ENCODE results near the gene UCK2.
"Not testable (repeated sequence)": the region's sequence is repeated elsewhere in the genome, so short reads cannot be mapped to it uniquely, and the experiment has no call there.

The UCK2 gene

GRCh38 chr1:165827268-165828102 lies at the start of gene UCK2:
Gene UCK2 (plus strand): TSS chr1:165827614. CDS start chr1:165827834, 220 bp downstream.
- DNase-seq (ENCODE audit: low spot score) = peak; percentile 83

GRCh38 chr1:165778197-165778596 lies 49.2 kb upstream of the UCK2 start:
- not testable (repeated sequence) for DNase-seq (ENCODE audit: low spot score)

DNA sequence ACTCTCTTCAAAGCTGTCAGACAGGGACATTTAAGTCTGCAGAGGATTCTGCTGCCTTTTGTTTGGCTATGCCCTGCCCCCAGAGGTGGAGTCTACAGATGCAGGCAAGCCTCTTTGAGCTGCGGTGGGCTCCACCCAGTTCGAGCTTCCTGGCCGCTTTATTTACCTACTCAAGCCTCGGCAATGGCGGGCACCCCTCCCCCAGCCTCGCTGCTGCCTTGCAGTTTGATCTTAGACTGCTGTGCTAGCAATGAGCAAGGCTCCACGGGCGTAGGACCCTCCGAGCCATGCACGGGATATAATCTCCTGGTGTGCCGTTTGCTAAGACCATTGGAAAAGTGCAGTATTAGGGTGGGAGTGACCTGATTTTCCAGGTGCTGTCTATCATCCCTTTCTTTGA lies 43.9 kb upstream of the UCK2 start:
- not testable (repeated sequence) for DNase-seq (ENCODE audit: low spot score)

DNA sequence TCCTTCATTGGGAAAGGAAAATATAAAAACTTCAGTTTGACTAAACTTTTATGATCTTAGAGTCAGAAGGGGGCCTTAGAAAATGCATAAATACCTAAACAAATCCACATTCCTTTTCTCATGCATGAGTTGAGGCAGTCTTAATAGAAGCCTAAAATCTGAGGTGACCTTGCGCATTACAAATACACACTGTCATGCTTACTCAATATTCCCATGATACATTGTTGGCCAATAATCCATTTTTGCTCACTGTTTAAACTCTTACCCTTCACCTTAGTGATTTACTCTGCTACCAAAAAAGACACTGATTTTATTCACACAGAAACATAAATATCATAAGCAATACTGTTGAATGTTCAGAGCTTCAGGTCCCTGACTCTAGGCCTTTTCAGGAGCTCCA lies 39.7 kb upstream of the UCK2 start:
- no peak for DNase-seq (ENCODE audit: low spot score)

DNA sequence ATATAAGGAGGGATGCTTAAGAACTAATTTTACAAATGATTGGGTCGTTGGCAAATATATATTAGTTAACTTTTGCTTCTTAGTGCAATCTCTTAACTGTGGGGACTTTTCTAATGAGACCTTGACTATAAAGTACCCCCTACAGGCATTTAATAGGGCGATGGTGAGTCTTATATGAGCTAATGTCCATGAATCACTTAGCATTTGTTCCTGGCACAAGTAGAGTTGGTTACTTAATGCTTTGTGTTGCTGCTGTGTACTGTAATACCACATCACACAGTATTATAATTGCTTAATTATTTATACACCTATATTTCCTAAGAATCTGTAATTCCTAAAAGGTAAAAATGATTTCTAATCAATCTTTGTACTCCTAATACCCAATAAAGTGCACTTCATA lies 33.5 kb upstream of the UCK2 start:
- no peak for DNase-seq (ENCODE audit: low spot score)

DNA sequence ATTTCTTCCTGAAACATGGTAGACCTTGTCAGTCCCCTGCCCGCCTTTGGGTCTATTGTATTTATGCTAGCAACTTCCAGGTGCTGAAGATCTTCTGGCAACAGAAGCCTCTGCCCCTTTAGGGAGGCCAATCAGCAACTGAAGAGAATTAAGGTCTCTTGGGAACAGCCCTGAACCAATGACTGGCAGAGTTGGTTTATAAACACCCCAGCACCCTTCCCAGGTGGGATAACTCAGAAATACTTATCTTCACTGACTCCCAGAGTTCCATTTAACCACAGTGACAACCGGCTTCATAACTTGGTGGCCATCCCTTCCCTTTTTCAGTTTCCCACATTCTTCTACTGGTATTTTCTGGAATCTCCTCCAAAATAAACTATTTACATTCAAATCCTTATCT lies 31.5 kb upstream of the UCK2 start:
- no peak for DNase-seq (ENCODE audit: low spot score)

GRCh38 chr1:165799387-165799786 lies 28.0 kb upstream of the UCK2 start:
- no peak for DNase-seq (ENCODE audit: low spot score)

DNA sequence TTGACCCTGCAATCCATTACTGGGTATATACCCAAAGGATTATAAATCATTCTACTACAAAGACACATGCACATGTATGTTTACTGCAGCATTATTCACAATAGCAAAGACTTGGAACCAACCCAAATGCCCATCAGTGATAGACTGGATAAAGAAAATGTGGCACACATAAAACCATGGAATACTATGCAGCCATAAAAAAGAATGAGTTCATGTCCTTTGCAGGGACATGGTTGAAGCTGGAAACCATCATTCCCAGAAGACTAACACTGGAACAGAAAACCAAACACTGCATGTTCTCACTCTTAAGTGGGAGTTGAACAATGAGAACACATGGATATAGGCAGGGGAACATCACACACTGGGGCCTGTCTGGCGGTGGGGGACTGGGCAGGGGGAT lies 22.9 kb upstream of the UCK2 start:
- DNase-seq (ENCODE audit: low spot score) = not testable (repeated sequence)

- DNase-seq (ENCODE audit: low spot score) = no peak
These were observed 19.8 kb upstream of the UCK2 start for GRCh38 chr1:165807613-165808012.

DNA sequence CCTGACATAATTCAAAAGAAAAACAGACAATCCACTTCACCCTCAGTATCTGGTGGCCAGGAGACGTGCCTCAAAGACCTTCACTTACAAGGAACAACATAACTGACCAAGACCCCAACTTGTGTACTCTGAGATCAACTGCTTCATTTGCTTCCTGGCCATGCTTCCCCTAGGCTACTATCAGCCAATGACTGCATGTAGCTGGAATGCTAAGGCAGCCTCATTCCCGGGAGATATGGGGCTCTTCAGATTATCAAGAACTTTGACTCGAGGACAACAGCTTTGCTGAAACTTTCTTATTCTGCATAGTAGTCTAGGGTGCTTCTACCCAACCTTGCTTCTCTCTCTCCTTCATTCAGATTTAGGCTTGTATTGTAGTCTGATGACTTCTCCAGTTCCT lies 11.7 kb upstream of the UCK2 start:
- no peak for DNase-seq (ENCODE audit: low spot score)

- no peak for DNase-seq (ENCODE audit: low spot score)
These were observed 11.3 kb upstream of the UCK2 start for GRCh38 chr1:165816157-165816556.

DNA sequence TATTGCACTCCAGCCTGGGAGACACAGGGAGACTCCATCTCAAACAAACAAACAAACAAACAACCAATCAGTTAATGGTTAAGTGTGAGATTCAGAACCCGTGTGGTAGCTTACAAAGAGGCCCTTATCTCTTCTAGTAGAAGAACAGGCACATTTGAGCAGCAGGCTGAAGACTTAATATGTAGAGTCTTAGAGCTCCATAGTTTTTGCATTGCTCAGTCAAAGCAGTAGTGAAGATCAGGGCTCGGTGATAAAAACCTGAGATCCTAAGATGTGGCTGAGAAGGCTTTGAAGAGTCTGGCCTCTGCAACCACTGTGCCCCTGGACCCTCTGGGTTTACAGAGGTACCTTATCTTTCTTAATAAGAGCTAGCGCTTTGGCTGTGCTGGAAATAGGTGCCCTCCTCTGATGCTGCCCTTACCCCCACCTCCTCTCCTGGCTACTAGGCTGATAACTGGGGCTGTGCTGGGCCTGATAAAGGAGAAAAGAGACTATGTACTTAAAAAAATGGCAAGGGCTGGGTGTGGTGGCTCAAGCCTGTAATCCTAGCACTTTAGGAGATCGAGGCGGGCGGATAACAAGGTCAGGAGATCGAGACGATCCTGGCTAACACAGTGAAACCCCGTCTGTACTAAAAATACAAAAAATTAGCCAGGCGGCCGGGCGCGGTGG lies 10.5 kb upstream of the UCK2 start:
- DNase-seq (ENCODE audit: low spot score) = no peak

- peak; percentile 29 for DNase-seq (ENCODE audit: low spot score)
These were observed 3.7 kb upstream of the UCK2 start for GRCh38 chr1:165823552-165824268.

DNA sequence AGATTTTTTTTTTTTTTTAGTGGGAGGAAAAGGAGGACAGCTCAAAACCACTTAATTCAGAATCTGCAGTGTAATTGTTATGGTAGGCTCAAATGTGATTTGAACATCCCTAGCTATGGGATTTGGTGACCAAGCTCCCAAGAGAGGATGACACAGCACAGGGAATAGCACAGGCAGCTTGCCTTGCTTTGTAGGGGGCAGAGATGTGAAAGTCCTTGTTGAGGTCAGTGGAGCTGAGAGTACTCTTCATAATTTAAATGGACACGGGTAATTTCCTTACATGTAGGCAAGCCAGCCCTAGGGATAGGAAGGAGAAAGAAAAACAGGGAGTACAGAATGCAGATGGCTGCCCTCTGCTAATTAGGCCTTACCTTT lies 3.2 kb upstream of the UCK2 start:
- DNase-seq (ENCODE audit: low spot score) = no peak

DNA sequence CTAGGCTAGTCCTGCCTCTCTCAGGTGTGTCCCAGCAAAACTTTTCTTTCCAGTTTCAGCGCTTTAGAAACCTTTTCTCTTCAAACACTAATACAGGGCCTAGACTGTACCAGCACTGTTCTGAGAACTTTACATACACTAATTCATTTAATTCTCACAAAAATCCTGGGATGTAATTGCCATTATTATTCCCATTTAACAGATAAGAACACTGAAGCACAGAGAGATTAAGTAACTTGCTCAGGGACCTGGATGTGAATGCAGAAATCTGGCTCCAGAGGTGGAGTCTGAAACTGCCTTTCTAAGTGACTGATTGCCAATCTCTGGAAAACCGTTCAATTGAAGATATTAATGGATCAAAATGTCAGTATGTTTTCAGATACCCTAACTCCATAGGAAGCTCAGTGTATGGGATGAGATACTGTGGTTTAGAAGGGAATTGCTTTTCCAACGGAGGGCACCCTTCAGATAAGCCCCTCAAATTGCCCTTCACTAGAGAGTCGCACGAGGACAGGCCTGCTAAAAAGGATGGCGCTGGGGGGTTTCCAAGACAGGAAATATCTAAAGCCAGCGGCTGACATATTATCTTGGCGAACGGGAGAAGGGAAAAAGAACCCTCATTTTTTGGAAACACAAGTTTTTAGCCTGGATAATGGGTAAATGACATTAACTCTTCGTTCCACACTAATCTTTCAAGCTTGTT lies 698 bp upstream of the UCK2 start:
- DNase-seq (ENCODE audit: low spot score) = no peak

GRCh38 chr1:165828103-165828668 lies 772 bp downstream of the UCK2 start:
- DNase-seq (ENCODE audit: low spot score) = peak; percentile 59

DNA sequence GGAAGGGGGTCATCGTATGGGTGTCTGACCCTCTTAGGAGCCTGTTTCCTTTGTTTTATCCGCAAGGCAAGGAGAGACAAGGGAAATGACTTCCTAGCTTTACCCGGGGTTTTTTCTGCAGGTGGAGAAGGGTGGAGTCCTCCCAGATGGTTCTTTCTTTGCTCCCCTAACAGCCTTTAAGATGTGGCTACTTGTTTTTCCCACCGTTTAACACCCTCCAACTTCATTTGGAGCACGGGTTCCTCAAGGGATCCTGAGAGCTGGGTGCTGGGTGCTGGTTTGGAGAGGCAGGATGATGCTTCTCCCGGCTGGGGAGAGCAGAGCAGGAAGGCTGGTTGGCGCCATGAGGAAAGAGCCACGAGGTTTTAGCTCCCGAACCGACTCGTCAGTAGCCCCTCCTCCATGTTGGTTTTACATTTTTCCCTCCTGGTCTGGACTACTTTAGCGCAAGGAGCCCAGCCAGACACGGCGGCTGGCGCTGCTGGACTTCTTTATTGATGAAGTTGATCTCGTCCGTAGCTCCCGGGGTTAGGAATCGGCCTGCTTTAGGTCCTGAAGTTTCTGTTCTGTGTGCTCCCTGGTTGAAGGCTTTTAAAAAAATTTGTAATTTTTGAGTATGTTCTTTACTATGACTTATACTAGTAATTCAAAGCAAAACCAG lies 1.4 kb downstream of the UCK2 start:
- DNase-seq (ENCODE audit: low spot score) = peak; percentile 33

GRCh38 chr1:165829888-165830287 lies 2.5 kb downstream of the UCK2 start:
- DNase-seq (ENCODE audit: low spot score) = no peak

GRCh38 chr1:165831146-165831545 lies 3.7 kb downstream of the UCK2 start:
- DNase-seq (ENCODE audit: low spot score) = no peak

GRCh38 chr1:165832902-165833301 lies 5.5 kb downstream of the UCK2 start:
- DNase-seq (ENCODE audit: low spot score) = no peak

DNA sequence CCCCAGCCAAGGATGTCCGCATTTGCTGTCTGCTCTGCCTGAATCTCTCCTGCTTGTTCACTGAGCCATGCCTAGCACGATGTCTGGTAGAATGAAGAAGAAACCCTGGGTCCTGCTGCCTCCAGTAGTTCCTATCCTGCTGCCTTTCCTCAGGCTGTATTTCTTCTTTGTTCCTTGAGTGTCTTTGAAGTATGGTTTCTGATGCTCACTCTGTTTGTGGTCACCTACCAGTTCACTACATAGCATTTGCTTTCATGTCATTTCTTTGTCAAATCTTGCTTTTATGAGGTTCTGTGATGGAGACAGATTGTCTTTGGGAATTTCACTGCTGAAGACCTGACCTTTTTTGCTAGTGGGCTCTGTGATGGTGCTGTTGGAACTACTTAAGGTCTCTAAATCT lies 5.9 kb downstream of the UCK2 start:
- DNase-seq (ENCODE audit: low spot score) = no peak

Data from activated CD4-positive, alpha-beta T cell treated with anti-CD3 and anti-CD28 coated beads, Interleukin-2, Interleukin-4, amounts not matched to agents 100 ng/mL and 50 ng/mL, durations not matched to agents 16 hours and 8 hours (primary cell).